Sigmoid colon (tissue), 7 donors: Measurements from ENCODE around the gene RASSF5. TPM values are rescaled to one million over a fixed set of nuclear protein-coding genes. Genes with fewer than 3 reads are reported as not detected.
"Not testable (repeated sequence)": the region's sequence is repeated elsewhere in the genome, so short reads cannot be mapped to it uniquely, and the experiment has no call there.

Experiments used
- DNase-seq: peaks from one replicate; pipeline ENCODE4 v3.0.0-alpha.2; 2019
- H3K27ac ChIP-seq, 4 donors: fragments of 200-600 bp; sonication (generic); one replicate each; pipeline ENCODE4 v1.5.1; 2016 to 2019; ENCODE audit warnings: mild to moderate bottlenecking in 1 of 4
- H3K27me3 ChIP-seq, 3 donors: fragments of 200-600 bp; sonication (generic); one replicate each; pipeline ENCODE4 v1.5.1; 2019; ENCODE audit warnings: mild to moderate bottlenecking in 1 of 3
- H3K36me3 ChIP-seq, 4 donors: fragments of 200-600 bp; sonication (generic); one replicate each; pipeline ENCODE4 v1.5.1; 2016 to 2019
- H3K4me1 ChIP-seq, 4 donors: fragments of 200-600 bp; sonication (generic); one replicate each; pipeline ENCODE4 v1.5.1; 2017 to 2019
- H3K4me3 ChIP-seq, 4 donors: fragments of 200-600 bp; sonication (generic); one replicate each; pipeline ENCODE4 v1.5.1; 2017 to 2019; ENCODE audit warnings: mild to moderate bottlenecking in 2 of 4, moderate library complexity in 1 of 4
- H3K9me3 ChIP-seq, 4 donors: fragments of 200-600 bp in 3 of 4; sonication (generic) in 3 of 4; one replicate each; pipeline versions ENCODE4 v1.5.1 to v1.6.1; 2013 to 2019
- CTCF ChIP-seq, 4 experiments: fragments of 450-650 bp in 3 of 4; fragments of 200-600 bp in 1 of 4; IDR thresholded peaks; one replicate each; pipeline ENCODE4 v1.5.1; 2016 to 2019; ENCODE audit warnings: antibody characterized with exemption in 4 of 4, mild to moderate bottlenecking in 3 of 4, moderate library complexity in 2 of 4
- EP300 ChIP-seq, 4 donors: sonication (generic); formaldehyde crosslinking; IDR thresholded peaks; one replicate each; pipeline ENCODE4 v1.6.1; 2017; ENCODE audit warnings: antibody characterized with exemption in 4 of 4
- POLR2A ChIP-seq, 2 donors: fragments of 450-650 bp; IDR thresholded peaks; one replicate each; pipeline ENCODE4 v1.6.1; 2016; ENCODE audit warnings: antibody characterized with exemption in 2 of 2, mild to moderate bottlenecking in 2 of 2, moderate library complexity in 2 of 2
- POLR2AphosphoS5 ChIP-seq, 4 donors: sonication (generic); formaldehyde crosslinking; IDR thresholded peaks; one replicate each; pipeline ENCODE4 v1.6.1; 2017; ENCODE audit warnings: antibody characterized with exemption in 4 of 4
- WGBS, 2 donors: extraction: QIAGEN DNeasy Blood & Tissue Kit; methylation state at CpG; one replicate each; pipeline ENCODE4 v1.1.7; 2013; 5-methylcytosine and 5-hydroxymethylcytosine counted together
- intact Hi-C: fragments of 100-400 bp; cut with DNase I; formaldehyde crosslinking; loops from one replicate; pipeline ENCODE4 v1.15.1; 2023
- polyA plus RNA-seq, 3 donors: library from polyadenylated mRNA; stranded (reverse); fragments of 200-250 nt; gene quantifications; one replicate each; pipeline ENCODE4 v1.2.3, GENCODE V29; 2013
- total RNA-seq, 4 donors: library from RNA; depleted of rRNA; stranded (reverse); fragments of >200 nt; gene quantifications; one replicate each; pipeline ENCODE4 v1.1.0, GENCODE V29; 2016
- donor health status: healthy with polysubstance abuse.
- donor health status: Bipolar disorder and iron deficiency.
- donor health status: healthy.

The RASSF5 gene
- total and polyA plus RNA-seq, 7 donors, result 2.5 to 25.9 (median 4.3) TPM

DNA sequence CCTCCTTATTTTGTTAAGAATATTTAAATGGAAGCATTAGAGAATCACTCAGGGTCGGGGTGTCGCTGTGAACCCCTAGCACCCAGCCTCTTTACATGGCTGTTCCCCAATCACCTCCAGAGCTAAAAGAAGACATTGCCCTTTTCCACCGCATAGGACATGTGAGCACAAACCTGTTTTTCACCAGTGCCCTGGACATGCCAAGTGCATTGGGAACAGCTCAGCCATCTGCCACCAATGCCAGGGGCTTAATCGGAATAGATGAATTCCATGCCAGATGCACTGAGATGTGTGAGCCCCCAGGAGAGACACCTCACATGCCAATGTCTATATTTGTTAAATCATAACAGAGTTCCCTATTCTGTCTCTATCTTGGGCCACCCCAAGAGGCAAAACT, 71.6 kb downstream of the RASSF5 start:
- no peak for TF ChIP-seq CTCF (IDR thresholded peaks at IDR 0.05)
- TF ChIP-seq POLR2AphosphoS5 (IDR thresholded peaks at IDR 0.05), result no peak
- no peak for TF ChIP-seq POLR2A (IDR thresholded peaks at IDR 0.05)
- TF ChIP-seq EP300 (IDR thresholded peaks at IDR 0.05), result no peak
- Histone ChIP-seq H3K27ac (no peak overlapping the region), H3K27me3 (no peaks in the 10 kb centered on the region), H3K9me3 (no peaks in the 10 kb centered on the region), H3K4me3 (no peak overlapping the region), H3K36me3 (no peaks in the 10 kb centered on the region), H3K4me1 (peaks cover 0 to 5% (median 0%) of the 10 kb centered on the region in 4 donors)
- WGBS, 2 donors, result 88 to 92% methylated on average over 4 of the region's 4 CpGs
- DNase-seq, result no peak
- intact Hi-C loops, result no loop called here

DNA sequence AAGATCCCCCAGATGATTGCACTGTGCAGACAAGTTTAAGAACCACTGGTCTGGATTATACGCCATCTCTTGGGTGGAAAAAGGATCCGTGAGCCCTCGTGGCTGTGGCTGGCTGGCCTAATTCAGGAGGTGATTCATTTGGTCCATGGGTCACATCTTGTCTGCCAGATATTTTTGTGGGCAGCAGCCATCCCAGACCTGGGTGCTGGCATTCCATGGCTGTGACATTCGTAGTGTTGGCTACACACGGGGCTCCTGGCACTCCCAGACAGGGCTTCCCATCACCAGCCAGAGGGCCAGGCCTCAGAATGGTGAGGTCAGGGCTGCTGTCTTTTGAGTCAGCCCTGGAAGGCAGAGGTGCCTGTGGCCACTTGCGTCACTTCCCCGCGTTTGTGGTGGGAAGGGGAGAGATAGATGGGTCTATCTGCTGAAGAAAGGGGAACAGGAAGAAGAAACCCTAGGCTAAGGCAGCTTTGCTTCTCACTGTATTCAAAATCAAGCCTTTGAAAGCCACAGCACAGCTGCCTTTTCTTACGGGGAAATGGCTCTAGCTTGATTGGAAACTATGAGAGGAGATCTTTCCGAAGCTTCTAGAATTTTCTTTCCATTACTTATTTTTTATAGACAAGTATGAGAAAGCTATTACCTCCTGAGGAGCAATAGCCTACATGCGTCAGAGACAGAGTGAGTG, 72.6 kb downstream of the RASSF5 start:
- Histone ChIP-seq H3K4me3 (no peak overlapping the region), H3K9me3 (no peaks in the 10 kb centered on the region), H3K4me1 (peaks cover 0 to 5% (median 0%) of the 10 kb centered on the region in 4 donors), H3K36me3 (peaks cover 0 to 3% (median 0%) of the 10 kb centered on the region in 4 donors), H3K27ac (peak overlapping the region; percentile 7 to 40 (median 22)), H3K27me3 (no peaks in the 10 kb centered on the region)
- peak in 1 of 4 donors; percentile 32 for TF ChIP-seq POLR2AphosphoS5 (IDR thresholded peaks at IDR 0.05)
- no peak for TF ChIP-seq POLR2A (IDR thresholded peaks at IDR 0.05)
- intact Hi-C loops, result loop anchor here (5.0 kb wide), 1 partner anchor 88 kb away; no protein-coding TSS in a partner anchor
- WGBS, 2 donors, result 49 to 81% methylated on average over 11 of the region's 11 CpGs
- peak; percentile 85 for DNase-seq

GRCh38 chr1:206580438-206581113, 73.2 kb downstream of the RASSF5 start:
- Histone ChIP-seq H3K9me3 (no peaks in the 10 kb centered on the region), H3K27me3 (no peaks in the 10 kb centered on the region), H3K36me3 (peaks cover 0 to 4% (median 1%) of the 10 kb centered on the region in 4 donors), H3K4me3 (no peak overlapping the region), H3K27ac (peak overlapping the region in 3 of 4 donors; percentile 9 to 40 (median 23)), H3K4me1 (peaks cover 0 to 5% (median 0%) of the 10 kb centered on the region in 4 donors)
- 79 to 89% methylated on average over 8 of the region's 8 CpGs for WGBS, 2 donors
- intact Hi-C loops, result loop anchor here (5.0 kb wide), 1 partner anchor 88 kb away; no protein-coding TSS in a partner anchor
- TF ChIP-seq CTCF (IDR thresholded peaks at IDR 0.05) (no peak), POLR2A (IDR thresholded peaks at IDR 0.05) (no peak), EP300 (IDR thresholded peaks at IDR 0.05) (no peak), POLR2AphosphoS5 (IDR thresholded peaks at IDR 0.05) (no peak)
- DNase-seq, result no peak

DNA sequence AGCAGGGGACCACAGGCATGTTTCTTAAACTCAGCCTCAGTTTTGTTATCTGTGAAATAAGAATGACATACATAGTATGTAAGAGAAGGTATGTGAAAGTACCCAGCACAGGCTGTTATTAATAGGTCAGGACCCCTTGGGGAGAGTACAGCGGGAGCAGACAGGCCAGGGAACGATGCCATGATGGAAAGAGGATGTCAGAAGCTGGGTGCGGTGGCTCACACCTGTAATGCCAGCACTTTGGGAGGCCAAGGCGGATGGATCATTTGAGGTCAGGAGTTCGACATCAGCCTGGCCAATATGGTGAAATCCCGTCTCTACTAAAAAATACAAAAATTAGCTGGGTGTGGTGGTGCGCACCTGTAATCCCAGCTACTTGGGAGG, 73.8 kb downstream of the RASSF5 start:
- not testable (repeated sequence) for H3K27me3 ChIP-seq, H3K36me3 ChIP-seq, H3K9me3 ChIP-seq, H3K4me3 ChIP-seq, H3K4me1 ChIP-seq, H3K27ac ChIP-seq, DNase-seq
- 94 to 95% methylated on average over 7 of the region's 7 CpGs for WGBS, 2 donors
- intact Hi-C loops, result loop anchor here (5.0 kb wide), 1 partner anchor 89 kb away; no protein-coding TSS in a partner anchor

GRCh38 chr1:206581571-206581981, 74.2 kb downstream of the RASSF5 start:
- WGBS, 2 donors, result 48 to 76% methylated on average over 10 of the region's 10 CpGs
- intact Hi-C loops, result loop anchor here (5.0 kb wide), 1 partner anchor 89 kb away; no protein-coding TSS in a partner anchor

More at GRCh38 chr1:206581571-206581981, 74.2 kb downstream of the RASSF5 start:
- H3K4me1 ChIP-seq, result peaks cover 0 to 5% (median 0%) of the 10 kb centered on the region in 4 donors
- peaks cover 0 to 13% (median 3%) of the 10 kb centered on the region in 4 donors for H3K36me3 ChIP-seq
- no peak for DNase-seq
- H3K4me3 ChIP-seq, result no peak overlapping the region
- no peaks in the 10 kb centered on the region for H3K27me3 ChIP-seq
- no peaks in the 10 kb centered on the region for H3K9me3 ChIP-seq
- no peak overlapping the region for H3K27ac ChIP-seq
- no peak for TF ChIP-seq POLR2AphosphoS5 (IDR thresholded peaks at IDR 0.05)
- no peak for TF ChIP-seq POLR2A (IDR thresholded peaks at IDR 0.05)
- no peak for TF ChIP-seq CTCF (IDR thresholded peaks at IDR 0.05)
